Measurements from ENCODE around the gene PRR5L.

DNA sequence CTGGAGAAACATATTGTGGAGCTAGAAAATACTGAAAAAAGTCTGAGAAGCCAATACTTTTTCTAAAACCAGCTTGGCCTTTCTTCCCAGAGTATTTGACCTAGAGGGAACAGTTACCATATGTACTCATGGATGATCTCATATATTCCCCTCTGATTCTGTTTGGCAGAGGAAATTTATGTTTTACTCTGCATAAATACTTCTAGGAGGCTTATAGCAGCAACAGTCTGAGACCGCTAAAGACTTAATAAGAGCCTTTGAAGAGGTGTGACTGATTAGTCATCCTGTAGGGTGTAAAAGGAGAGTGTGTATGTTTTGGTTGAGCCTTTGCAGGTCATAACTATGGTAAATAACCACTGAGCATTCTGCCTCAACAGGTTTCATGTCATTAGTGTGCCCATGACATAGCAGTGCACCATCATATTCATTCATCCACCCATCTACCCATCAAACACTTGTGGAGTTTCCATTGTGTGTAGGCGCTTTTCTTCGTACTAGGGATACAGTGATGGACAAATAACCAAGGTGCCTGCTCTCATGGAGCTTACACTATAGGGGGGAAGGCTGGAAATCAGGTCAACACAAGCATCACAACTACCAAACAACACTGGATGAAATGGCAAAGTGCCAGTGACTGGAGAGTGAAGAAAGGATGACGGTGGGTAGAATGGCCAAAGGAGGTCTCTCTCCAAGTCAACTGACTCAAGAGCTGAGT, 169.5 kb downstream of the PRR5L start:
- TF ChIP-seq, protein P1, sequence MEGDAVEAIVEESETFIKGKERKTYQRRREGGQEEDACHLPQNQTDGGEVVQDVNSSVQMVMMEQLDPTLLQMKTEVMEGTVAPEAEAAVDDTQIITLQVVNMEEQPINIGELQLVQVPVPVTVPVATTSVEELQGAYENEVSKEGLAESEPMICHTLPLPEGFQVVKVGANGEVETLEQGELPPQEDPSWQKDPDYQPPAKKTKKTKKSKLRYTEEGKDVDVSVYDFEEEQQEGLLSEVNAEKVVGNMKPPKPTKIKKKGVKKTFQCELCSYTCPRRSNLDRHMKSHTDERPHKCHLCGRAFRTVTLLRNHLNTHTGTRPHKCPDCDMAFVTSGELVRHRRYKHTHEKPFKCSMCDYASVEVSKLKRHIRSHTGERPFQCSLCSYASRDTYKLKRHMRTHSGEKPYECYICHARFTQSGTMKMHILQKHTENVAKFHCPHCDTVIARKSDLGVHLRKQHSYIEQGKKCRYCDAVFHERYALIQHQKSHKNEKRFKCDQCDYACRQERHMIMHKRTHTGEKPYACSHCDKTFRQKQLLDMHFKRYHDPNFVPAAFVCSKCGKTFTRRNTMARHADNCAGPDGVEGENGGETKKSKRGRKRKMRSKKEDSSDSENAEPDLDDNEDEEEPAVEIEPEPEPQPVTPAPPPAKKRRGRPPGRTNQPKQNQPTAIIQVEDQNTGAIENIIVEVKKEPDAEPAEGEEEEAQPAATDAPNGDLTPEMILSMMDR (conservative IDR thresholded peaks at IDR 0.05 in 1 of 2, IDR thresholded peaks at IDR 0.05 in 1 of 2; ENCODE audit: extremely low read depth in 1 of 2, insufficient read depth in 1 of 2, low read depth in 1 of 2, low read length in 2 of 2) = no peak
- no peak for TF ChIP-seq EZH2 (IDR thresholded peaks at IDR 0.05; ENCODE audit: borderline replicate concordance, low read length)

All from mammary epithelial cell (primary cell).